NB4 (cell line): ENCODE data around the gene EML4.

Experiments used
- CTCF ChIP-seq: IDR thresholded peaks from one replicate; pipeline ENCODE4 v1.5.1; 2012; ENCODE audit warnings: low read depth, low read length
- MAX ChIP-seq: IDR thresholded peaks from 2 replicates; pipeline ENCODE4 v1.6.1; 2011; ENCODE audit warnings: low read depth, low read length
- MYC ChIP-seq: IDR thresholded peaks from 2 replicates; pipeline ENCODE4 v1.6.1; 2011; ENCODE audit warnings: low read depth, low read length
- POLR2A ChIP-seq: IDR thresholded peaks from 2 replicates; pipeline ENCODE4 v1.6.1; 2011; ENCODE audit warnings: mild to moderate bottlenecking; ENCODE audit not compliant: insufficient read length; ENCODE audit errors: extremely low read depth

GRCh38 chr2:42327125-42327524 is 158.0 kb downstream of the EML4 start:
- TF ChIP-seq POLR2A (no peak), CTCF (no peak), MAX (no peak), MYC (no peak)
